Thyroid gland (tissue), 4 donors: ENCODE measurements around the gene IQCC. TPM values are rescaled to one million over a fixed set of nuclear protein-coding genes. Genes with fewer than 3 reads are reported as not detected.

Experiments used
- DNase-seq, 2 donors: peaks; one replicate each; pipeline ENCODE4 v3.0.0-alpha.2; 2019
- H3K27ac ChIP-seq, 3 donors: fragments of 200-600 bp; sonication (generic); 1 replicate in 2 of 3; 2 replicates in 1 of 3; pipeline ENCODE4 v1.5.1; 2016 to 2019; ENCODE audit warnings: mild to moderate bottlenecking in 1 of 3, moderate library complexity in 1 of 3
- H3K27me3 ChIP-seq: fragments of 200-600 bp; sonication (generic); one replicate; pipeline ENCODE4 v1.5.1; 2019
- H3K36me3 ChIP-seq, 2 donors: fragments of 200-600 bp; sonication (generic); one replicate each; pipeline ENCODE4 v1.5.1; 2016 to 2019
- H3K4me1 ChIP-seq, 2 donors: fragments of 200-600 bp; sonication (generic); one replicate each; pipeline ENCODE4 v1.5.1; 2017 to 2019
- H3K4me3 ChIP-seq, 3 donors: fragments of 200-600 bp; sonication (generic); replicated peaks in 1 of 3; 1 replicate in 2 of 3; 2 replicates in 1 of 3; pipeline ENCODE4 v1.5.1; 2016; ENCODE audit warnings: mild to moderate bottlenecking in 1 of 3
- H3K9me3 ChIP-seq: fragments of 200-600 bp; sonication (generic); one replicate; pipeline ENCODE4 v1.5.1; 2017
- POLR2A ChIP-seq, 2 donors: fragments of 450-650 bp; IDR thresholded peaks; one replicate each; pipeline ENCODE4 v1.6.1; 2017; ENCODE audit warnings: antibody characterized with exemption in 2 of 2, mild to moderate bottlenecking in 2 of 2, moderate library complexity in 1 of 2
- WGBS, 2 donors: methylation state at CpG; one replicate each; pipeline ENCODE4 v1.1.5; 2017; 5-methylcytosine and 5-hydroxymethylcytosine counted together
- intact Hi-C: fragments of 100-400 bp; cut with DNase I; formaldehyde crosslinking; loops from one replicate; pipeline ENCODE4 v1.15.1; 2023
- total RNA-seq, 4 donors: library from RNA; depleted of rRNA; stranded (reverse); fragments of >200 nt; gene quantifications; one replicate each; pipeline ENCODE4 v1.2.3, GENCODE V29; 2016
- TF ChIP-seq, protein P1 (sequence below), 6 experiments: fragments of 200-600 bp in 3 of 6; fragments of 450-650 bp in 3 of 6; sonication (generic) in 3 of 6; IDR thresholded peaks; one replicate each; pipeline ENCODE4 v1.5.1; 2016 to 2019; ENCODE audit warnings: antibody characterized with exemption in 6 of 6, mild to moderate bottlenecking in 2 of 6, inconsistent platforms in 1 of 6, moderate library complexity in 1 of 6

The IQCC gene
- total RNA-seq, 4 donors from 2014 or later, result 5.4 to 8.4 (median 6.7) TPM

DNA sequence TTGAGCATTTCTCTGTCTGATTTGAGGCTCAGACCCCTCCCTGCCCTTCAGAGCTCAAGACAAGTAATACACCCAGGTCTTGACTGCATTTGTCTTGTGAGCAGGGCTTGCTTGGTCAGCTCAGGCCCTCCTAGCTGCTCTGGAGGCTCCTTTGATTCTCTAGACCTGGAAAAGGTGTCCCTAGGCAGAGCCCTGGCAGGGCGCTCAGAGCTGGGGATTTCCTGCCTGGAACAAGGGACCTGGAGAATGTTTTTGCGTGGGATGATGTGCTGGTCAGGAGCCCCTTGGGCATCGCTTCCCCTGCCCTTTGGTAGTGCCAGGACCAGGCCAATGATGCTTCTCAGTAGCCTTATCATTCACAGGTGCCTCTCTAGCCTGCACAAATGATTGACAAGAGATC, 9.9 kb upstream of the IQCC start:
- no peak for TF ChIP-seq POLR2A (IDR thresholded peaks at IDR 0.05)
- TF ChIP-seq, protein P1, sequence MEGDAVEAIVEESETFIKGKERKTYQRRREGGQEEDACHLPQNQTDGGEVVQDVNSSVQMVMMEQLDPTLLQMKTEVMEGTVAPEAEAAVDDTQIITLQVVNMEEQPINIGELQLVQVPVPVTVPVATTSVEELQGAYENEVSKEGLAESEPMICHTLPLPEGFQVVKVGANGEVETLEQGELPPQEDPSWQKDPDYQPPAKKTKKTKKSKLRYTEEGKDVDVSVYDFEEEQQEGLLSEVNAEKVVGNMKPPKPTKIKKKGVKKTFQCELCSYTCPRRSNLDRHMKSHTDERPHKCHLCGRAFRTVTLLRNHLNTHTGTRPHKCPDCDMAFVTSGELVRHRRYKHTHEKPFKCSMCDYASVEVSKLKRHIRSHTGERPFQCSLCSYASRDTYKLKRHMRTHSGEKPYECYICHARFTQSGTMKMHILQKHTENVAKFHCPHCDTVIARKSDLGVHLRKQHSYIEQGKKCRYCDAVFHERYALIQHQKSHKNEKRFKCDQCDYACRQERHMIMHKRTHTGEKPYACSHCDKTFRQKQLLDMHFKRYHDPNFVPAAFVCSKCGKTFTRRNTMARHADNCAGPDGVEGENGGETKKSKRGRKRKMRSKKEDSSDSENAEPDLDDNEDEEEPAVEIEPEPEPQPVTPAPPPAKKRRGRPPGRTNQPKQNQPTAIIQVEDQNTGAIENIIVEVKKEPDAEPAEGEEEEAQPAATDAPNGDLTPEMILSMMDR (IDR thresholded peaks at IDR 0.05), result no peak
- H3K27ac ChIP-seq, result no peak overlapping the region
- H3K9me3 ChIP-seq, result no peaks in the 10 kb centered on the region
- H3K27me3 ChIP-seq, result no peaks in the 10 kb centered on the region
- intact Hi-C loops, result no loop called here
- H3K4me1 ChIP-seq, result peaks cover 3 to 10% of the 10 kb centered on the region in 2 donors
- no peak for DNase-seq
- 88 to 94% methylated on average over 3 of the region's 3 CpGs for WGBS, 2 donors
- H3K36me3 ChIP-seq, result peaks cover 60% of the 10 kb centered on the region in 2 donors
- no peak overlapping the region for H3K4me3 ChIP-seq

DNA sequence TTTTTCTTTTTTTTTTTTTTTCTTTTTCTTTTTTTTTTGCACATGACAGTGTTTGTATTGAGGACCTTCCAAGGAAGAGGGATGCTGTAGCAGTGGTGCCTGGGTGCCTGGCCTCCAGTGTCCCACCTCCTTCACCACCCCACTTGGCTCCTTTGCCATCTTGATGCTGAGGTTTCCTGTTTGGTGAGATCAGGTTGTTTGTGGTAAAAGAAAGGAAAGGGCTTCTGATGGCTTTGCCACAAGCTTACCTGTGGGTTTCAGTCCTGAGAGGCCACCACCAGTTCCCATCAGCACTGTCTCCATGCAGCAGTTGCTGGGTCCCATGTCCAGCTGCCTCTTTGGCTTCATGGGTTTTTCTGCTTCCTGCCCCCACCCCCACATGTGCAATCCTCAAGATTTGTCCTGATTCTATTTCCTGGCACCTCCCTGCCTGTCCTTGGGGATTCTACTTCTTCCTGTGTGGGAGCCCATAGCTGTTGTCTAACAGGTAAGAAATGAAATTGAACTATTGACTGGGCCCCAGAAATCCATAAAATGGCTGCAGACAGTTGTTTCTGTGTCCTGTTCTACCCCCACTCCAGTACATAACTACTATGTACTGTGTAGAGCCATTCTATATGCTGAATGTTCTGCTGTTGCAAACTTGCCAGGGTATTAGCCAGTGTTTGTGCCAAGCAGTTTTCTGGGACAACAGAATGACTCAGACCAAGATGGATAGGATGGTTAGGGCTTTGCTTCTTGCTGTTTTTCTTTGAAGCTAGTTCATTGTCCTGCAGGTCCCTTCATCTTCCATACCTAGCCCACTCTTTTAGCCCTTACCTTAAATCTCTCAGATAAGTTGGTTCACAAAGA, 9.3 kb upstream of the IQCC start:
- intact Hi-C loops, result no loop called here
- Histone ChIP-seq H3K4me3 (no peak overlapping the region), H3K36me3 (peaks cover 54 to 55% of the 10 kb centered on the region in 2 donors), H3K9me3 (no peaks in the 10 kb centered on the region), H3K27me3 (no peaks in the 10 kb centered on the region), H3K4me1 (peaks cover 5 to 13% of the 10 kb centered on the region in 2 donors), H3K27ac (no peak overlapping the region)
- no peak for TF ChIP-seq POLR2A (IDR thresholded peaks at IDR 0.05)
- TF ChIP-seq, protein P1 (IDR thresholded peaks at IDR 0.05), result no peak
- DNase-seq, result no peak

DNA sequence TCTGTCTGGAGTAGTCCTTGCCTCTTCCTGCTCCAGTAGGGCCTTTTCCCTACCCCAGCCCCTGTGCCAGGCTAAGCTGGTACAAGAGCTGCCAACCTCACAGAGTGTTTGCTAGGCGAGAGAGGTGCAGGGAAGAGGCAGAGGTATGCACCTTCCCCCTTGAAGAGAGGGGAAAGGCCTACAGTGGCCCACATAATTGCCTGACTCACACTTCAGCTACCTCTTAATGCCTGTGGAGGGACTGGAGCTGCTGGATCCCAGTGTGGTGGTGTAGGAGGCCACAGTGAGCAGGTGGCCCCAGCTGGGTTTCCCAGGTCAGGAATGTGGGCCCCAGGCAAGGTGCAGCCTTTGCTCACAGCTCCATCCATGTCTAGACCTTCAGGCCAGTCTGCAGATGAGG, 8.4 kb upstream of the IQCC start:
- H3K27ac ChIP-seq, result no peak overlapping the region
- peaks cover 46% of the 10 kb centered on the region in 2 donors for H3K36me3 ChIP-seq
- H3K27me3 ChIP-seq, result no peaks in the 10 kb centered on the region
- intact Hi-C loops, result no loop called here
- WGBS, 2 donors, result 80 to 100% methylated on average over 1 of the region's 1 CpG
- no peaks in the 10 kb centered on the region for H3K9me3 ChIP-seq
- no peak for DNase-seq
- H3K4me1 ChIP-seq, result peaks cover 12 to 21% of the 10 kb centered on the region in 2 donors
- no peak overlapping the region for H3K4me3 ChIP-seq
- TF ChIP-seq, protein P1 (IDR thresholded peaks at IDR 0.05), result no peak
- no peak for TF ChIP-seq POLR2A (IDR thresholded peaks at IDR 0.05)

DNA sequence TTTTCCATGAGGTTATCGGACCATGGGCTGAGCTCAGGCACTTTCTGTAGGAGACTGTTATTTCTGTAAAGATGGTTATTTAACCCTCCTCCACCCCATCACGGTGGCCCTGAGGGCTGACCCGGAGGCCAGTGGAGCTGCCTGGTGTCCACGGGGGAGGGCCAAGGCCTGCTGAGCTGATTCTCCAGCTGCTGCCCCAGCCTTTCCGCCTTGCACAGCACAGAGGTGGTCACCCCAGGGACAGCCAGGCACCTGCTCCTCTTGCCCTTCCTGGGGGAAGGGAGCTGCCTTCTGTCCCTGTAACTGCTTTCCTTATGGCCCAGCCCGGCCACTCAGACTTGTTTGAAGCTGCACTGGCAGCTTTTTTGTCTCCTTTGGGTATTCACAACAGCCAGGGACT, 7.6 kb upstream of the IQCC start:
- no peak overlapping the region for H3K27ac ChIP-seq
- 63 to 80% methylated on average over 6 of the region's 6 CpGs for WGBS, 2 donors

More for the DNA sequence above, 7.6 kb upstream of the IQCC start:
- no peak for DNase-seq
- no peaks in the 10 kb centered on the region for H3K27me3 ChIP-seq
- H3K4me3 ChIP-seq, result no peak overlapping the region
- TF ChIP-seq, protein P1 (IDR thresholded peaks at IDR 0.05), result no peak
- no peak for TF ChIP-seq POLR2A (IDR thresholded peaks at IDR 0.05)
- peaks cover 12 to 25% of the 10 kb centered on the region in 2 donors for H3K4me1 ChIP-seq
- intact Hi-C loops, result no loop called here
- peaks cover 38% of the 10 kb centered on the region in 2 donors for H3K36me3 ChIP-seq
- H3K9me3 ChIP-seq, result no peaks in the 10 kb centered on the region
